SIG-M5 treated with dmso at 0.1 percent for 504 hours (cell line): Measurements from ENCODE around the gene CRTC3.

Source experiments
- DNase-seq: peaks from one replicate; lab custom pipeline; 2025; ENCODE audit not compliant: unreplicated experiment; lab: John Stamatoyannopoulos, UW

The CRTC3 gene

GRCh38 chr15:90562669-90563068, 32.9 kb downstream of the CRTC3 start:
- no peak for DNase-seq

- no peak for DNase-seq
Observed at GRCh38 chr15:90563463-90563862, 33.7 kb downstream of the CRTC3 start.

DNA sequence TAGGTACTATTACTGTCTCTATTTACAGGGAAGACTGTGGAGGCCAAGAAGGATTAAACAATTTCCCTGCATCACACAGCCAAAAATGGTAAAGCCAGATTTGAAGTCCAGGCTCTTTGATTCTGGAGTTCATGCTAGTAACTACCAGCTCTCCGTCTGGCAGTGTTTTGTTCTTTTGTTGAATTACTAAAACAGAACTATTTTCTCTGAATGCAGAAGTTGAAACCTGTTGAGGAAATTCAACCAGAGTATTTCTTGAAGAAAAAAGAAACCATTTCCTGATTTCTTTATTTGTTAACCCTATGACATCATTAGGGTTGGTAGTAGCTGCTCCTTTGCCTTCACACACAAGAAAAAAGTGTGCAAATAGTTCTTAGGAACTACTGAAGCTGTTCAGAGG, 34.3 kb downstream of the CRTC3 start:
- peak; percentile 86 for DNase-seq

DNA sequence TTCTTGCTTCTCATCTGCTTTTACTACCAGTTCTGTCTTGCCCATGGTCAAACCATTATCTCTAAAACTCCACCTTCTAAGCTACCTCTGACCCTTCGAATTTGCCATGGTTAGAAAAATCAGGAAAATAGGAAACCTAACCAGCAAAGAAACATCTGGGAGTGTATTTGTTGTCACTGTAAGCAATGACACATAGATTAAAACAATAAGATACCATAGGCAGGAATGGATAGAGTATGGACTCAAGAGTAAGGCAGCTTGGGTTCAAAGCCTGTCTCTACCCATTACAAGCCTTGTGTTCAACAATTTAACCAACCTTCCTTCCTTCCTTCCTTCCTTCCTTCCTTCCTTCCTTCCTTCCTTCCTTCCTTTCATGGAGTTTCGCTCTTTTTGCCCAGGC, 34.9 kb downstream of the CRTC3 start:
- no peak for DNase-seq

- no peak for DNase-seq
Observed at GRCh38 chr15:90565866-90566265, 36.1 kb downstream of the CRTC3 start.

DNA sequence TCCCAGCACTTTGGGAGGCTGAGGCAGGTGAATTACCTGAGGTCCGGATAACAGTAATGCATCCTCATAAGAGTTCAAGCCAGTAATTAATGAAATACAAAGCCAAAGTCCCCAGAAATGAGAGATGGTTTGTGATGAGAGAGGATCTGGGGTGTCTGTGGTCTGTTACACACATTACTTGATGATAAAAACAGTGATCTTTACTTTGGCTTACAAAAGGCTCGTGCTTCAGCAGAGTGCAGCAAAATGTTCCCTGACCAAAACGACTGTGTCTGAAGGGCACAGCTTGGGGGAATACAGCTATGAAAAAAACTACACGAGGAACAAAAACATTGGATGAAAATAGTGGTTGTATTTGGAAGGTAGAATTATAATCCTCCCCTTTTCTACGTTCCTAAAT, 40.9 kb downstream of the CRTC3 start:
- DNase-seq: no peak

DNA sequence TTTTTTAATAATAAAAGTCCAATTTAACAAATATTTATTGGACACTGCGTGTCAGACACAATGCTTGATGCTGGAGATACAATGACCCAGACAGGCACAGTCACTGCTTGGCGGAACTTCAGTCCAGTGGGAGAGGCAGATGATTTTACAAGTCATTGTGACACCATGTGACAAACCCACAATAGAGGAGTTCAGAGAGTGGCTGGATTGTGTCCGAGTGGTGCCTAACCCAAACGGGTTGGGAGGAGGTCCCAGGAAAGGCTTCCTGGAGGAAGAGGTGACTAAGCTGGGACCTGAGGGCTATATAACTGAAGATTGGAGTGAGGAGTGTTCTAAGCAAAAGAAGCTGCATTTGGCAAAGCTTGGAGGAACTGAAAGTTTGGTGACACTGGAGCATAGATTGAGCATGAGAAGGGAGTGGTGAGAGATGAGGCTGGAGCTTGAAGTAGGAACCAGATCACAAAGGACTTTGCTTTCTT, 41.4 kb downstream of the CRTC3 start:
- peak; percentile 68 for DNase-seq

- no peak for DNase-seq
Observed at GRCh38 chr15:90572893-90573292, 43.2 kb downstream of the CRTC3 start.

GRCh38 chr15:90576711-90577389, 47.1 kb downstream of the CRTC3 start:
- no peak for DNase-seq

GRCh38 chr15:90579213-90579612, 49.5 kb downstream of the CRTC3 start:
- no peak for DNase-seq

- no peak for DNase-seq
Observed at GRCh38 chr15:90580099-90580498, 50.4 kb downstream of the CRTC3 start.

DNA sequence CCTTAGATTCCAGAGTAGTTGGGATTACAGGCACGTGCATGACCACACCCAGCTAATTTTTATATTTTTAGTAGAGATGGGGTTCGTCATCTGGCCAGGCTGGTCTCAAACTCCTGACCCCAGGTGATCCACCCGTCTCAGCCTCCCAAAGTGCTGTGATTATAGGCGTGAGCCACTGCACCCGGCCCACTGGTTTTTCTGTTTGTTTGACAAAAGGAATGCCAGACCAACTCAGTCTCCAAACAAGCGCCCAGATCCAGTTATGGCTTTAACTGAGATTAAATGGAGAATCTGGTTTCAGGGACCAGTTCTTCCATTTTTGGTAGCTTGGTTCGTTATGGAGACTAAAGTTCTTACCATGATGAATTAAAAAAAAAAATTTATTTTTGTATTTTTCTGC, 50.8 kb downstream of the CRTC3 start:
- no peak for DNase-seq

GRCh38 chr15:90580946-90581345, 51.2 kb downstream of the CRTC3 start:
- no peak for DNase-seq

DNA sequence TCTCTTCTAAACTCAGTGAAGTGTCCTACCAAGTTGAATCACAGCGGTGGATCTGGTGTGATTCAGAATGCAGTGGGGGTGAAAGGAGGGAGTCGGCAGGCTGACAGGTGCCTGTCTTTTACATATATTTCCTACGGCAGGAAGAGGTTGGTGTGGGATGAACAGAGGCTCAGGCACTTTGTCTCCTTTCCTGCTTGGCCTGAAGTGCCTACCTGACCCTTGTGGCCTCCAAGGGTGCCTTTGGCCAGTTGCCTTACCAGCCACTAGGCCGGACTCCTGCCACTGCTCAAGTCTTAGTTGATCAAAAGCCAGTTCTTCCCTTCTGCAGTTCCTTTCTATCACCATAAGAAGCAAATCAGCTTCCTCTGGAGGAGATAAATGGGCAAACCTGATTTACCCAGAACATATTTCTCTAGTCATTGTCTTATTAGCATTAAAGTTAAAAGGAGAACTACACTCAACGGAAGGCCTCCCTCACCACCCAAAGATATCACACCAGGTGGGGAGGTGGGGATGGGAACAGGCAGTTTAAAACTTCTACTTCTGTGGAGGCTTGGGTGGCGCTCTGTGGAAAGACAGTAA, 52.1 kb downstream of the CRTC3 start:
- DNase-seq: no peak

DNA sequence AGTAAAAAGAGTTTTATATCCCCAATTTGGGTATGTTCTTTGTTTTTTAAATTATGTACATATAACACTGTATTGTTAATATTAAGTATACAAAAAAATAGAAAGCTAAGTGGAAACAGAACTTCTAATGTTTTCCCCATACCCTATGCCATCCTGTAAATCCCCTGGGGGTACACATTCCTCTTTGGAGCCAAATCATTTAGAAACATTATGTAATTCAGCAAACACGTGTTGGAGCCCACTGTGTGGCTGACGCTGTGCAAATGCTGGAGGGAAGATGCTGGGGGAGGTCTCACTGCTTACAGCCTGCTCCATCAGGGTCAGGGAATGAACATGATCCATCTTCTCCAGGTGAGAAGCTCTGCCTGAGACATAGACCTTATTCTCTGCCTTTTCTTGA, 52.8 kb downstream of the CRTC3 start:
- no peak for DNase-seq

- no peak for DNase-seq
Observed at GRCh38 chr15:90583471-90584252, 53.9 kb downstream of the CRTC3 start.

DNA sequence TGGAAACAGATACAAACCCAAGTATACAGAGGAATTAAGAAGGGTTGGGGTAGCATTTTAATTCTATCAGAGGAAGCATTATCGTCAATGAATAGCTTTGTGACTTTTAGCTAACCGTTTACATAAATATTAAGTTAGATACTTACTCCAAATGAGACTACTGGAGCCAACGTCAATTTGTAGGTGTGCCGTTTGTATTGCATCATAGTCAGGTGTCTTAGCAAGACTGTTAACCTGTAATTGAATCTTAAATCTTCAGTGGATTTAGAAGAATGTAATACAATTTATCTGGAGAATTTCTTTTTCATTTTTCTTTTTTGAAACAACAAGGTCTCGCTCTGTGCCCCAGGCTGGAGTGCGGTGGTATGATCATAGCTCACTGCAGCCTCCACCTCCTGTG, 55.1 kb downstream of the CRTC3 start:
- no peak for DNase-seq

GRCh38 chr15:90585863-90586262, 56.1 kb downstream of the CRTC3 start:
- no peak for DNase-seq

GRCh38 chr15:90586948-90587347, 57.2 kb downstream of the CRTC3 start:
- no peak for DNase-seq

DNA sequence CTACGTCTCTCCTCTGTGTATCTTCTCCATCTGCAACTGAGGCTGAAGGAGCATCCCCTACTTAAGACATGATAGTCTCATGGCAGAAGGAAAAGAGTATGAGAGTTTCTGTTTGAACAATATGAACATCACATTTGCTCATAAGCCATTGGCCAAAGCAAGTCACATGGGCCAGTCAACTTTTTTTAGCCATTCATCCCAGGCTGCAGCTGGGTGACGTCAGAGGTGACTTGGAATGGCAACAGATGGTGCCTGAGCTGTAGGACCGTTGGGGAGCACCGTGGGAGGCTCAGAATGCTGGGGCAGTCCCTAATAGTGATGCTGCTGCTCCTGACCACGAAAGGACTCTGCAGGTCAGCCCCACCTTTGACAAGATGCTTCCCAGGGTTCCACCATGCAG, 58.7 kb downstream of the CRTC3 start:
- no peak for DNase-seq

- no peak for DNase-seq
Observed at GRCh38 chr15:90591524-90591923, 61.8 kb downstream of the CRTC3 start.
